PFSK-1 (cell line): Measurements from ENCODE around the gene LRMDA.

Source experiments
- FOXP2 ChIP-seq: optimal IDR thresholded peaks from 2 replicates; pipeline ENCODE3; 2011; ENCODE audit warnings: borderline replicate concordance, control low read depth, inconsistent platforms; ENCODE audit not compliant: insufficient read depth; ENCODE audit errors: extremely low read length, extremely low read depth
- POLR2AphosphoS5 ChIP-seq: IDR thresholded peaks from 2 replicates; pipeline ENCODE4 v1.6.1; 2012; ENCODE audit warnings: low read depth, mild to moderate bottlenecking, control low read depth, low read length, moderate library complexity
- REST ChIP-seq, 2 experiments: IDR thresholded peaks; 2 replicates each; pipeline versions ENCODE4 v1.6.1 to v1.8.0; 2011 to 2012; ENCODE audit warnings: low read depth in 2 of 2, low read length in 2 of 2, control low read depth in 1 of 2, inconsistent platforms in 1 of 2, mild to moderate bottlenecking in 1 of 2, moderate library complexity in 1 of 2; ENCODE audit not compliant: insufficient read depth in 1 of 2
- SIN3A ChIP-seq: IDR thresholded peaks from 2 replicates; pipeline ENCODE4 v1.6.1; 2012; ENCODE audit warnings: mild to moderate bottlenecking, low read length, moderate library complexity, borderline replicate concordance; ENCODE audit not compliant: insufficient read depth
- TAF1 ChIP-seq: IDR thresholded peaks from 2 replicates; pipeline ENCODE4 v1.6.1; 2012; ENCODE audit warnings: low read length, control low read depth, borderline replicate concordance; ENCODE audit not compliant: insufficient read depth

Gene LRMDA

DNA sequence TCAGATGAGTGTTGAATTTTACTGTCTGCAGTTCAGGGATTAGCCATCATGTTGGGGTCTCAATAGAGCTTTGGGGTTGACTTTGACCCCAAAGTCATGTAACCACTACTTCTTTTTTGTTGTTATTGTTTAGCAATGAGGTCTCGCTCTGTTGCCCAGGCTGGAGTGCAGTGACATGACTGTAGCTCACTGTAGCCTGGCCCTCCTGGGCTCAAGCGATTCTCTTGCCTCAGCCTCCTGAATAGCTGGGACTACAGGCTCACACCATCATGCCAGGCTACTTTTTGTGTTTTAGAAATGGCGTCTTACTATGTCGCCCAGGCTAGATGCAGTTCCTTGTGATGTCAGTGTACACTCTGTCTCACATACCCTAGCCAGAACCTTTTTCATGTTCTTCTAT is 598.4 kb downstream of the LRMDA start:
- TF ChIP-seq REST (IDR thresholded peaks at IDR 0.05; ENCODE audit: insufficient read depth in 1 of 2, low read depth in 2 of 2, low read length in 2 of 2), result no peak
- no peak for TF ChIP-seq FOXP2
- TF ChIP-seq SIN3A, result no peak
- TF ChIP-seq POLR2AphosphoS5, result no peak

DNA sequence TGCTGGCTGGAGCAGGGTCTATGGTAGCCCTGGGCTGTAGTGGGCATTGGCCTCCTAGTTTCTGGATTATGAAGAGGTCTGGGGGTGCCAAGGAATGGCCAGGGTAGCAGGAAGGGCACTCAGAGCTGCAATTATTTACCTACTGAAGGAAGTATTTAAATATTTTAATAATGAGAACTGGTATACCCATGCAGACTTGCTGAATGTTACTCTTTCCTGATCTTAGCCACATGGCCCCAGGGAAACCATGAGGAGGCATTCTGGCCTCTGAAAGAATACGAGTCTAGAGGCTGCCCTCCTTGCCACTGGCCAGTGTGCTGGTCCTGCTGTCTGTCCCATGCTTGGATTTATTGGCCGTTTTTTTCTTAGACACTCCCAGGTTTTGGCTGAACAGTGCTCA is 599.7 kb downstream of the LRMDA start:
- no peak for TF ChIP-seq POLR2AphosphoS5
- no peak for TF ChIP-seq SIN3A
- no peak for TF ChIP-seq FOXP2
- no peak for TF ChIP-seq TAF1

DNA sequence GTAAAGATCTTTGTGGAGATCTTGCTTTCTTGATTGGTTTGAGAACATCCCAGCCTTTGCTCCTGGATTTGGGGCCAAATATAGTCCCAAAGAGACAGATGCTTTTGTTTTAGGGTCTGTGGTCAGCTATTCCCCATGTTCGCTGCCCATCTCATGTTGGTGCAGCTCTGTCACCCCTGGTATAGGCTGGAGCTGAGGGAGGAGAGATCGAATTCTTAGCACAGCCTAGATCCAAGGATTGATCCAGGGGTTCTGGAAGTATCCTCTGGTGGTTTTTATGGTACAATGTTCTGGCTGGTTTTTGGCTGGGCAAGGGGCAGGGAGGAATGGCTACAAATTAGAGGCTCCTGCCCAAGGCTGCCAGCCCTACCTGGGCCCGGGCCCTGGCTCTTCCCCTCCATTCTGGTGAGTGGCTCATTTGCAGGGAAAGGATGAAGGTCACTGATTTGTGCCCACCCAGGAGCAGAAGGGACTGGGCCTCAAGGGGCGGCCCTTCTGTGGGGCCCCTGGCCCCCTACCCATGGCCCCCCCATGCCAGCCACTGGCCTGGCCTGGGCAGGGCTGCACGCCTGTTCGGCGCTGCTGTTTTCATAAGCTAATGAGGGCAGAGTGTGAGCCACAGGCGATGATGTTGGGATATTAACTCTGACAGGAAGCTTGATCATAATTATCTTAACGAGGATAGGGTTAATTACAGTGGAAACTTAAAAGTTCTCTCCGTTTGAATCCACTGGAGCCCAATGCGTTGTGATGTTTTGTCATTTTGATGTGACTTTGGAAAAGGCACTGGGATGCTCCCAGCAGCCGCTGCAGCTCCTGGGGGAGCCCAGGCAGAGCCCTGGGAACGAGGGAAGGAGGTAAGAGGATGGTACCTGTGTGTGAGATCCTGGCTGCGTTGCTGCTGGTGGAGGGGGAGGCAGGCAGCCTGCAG is 600.6 kb downstream of the LRMDA start:
- TF ChIP-seq FOXP2 (no peak), REST (IDR thresholded peaks at IDR 0.05; ENCODE audit: insufficient read depth in 1 of 2, low read depth in 2 of 2, low read length in 2 of 2) (no peak), SIN3A (no peak), POLR2AphosphoS5 (no peak), TAF1 (no peak)

- no peak for TF ChIP-seq FOXP2
Measured at GRCh38 chr10:76032700-76033039, 601.2 kb downstream of the LRMDA start.

DNA sequence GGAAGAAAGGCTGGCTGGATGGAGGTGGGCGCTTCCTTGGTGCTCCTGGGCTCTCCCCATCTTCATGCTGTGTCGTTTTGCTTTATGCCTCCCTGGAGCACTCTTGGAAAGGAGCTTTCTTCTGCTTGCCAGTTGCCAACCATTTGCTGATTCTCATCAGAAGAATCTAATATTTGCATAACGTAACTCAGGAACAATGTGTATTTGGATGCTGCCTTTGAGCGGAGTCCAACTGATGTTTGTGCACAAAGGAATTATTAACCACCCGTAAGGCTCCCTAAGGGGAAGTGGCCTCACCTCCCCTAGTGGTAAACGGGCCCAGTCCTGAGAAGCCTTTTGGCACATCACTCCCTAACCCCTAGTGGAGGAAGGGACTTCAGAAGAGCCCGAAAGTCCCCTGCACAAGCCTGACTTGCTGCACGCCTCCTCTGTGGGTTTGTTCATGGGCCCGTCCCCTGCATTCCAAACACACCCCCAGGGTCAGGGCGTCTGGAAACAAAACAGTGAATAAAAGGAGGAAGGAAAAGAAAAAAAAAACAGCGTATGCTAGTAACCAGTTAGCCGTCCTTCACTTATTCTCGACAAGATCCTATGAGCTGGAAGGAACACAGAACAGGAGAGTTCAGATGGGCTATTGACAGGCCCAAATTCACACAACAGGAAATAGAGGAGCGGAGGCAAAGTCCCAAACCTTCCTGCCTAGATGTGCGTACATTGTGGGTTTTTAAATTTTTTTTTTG is 602.2 kb downstream of the LRMDA start:
- TF ChIP-seq REST (IDR thresholded peaks at IDR 0.05; ENCODE audit: insufficient read depth in 1 of 2, low read depth in 2 of 2, low read length in 2 of 2), result no peak
- no peak for TF ChIP-seq POLR2AphosphoS5
- no peak for TF ChIP-seq TAF1
- TF ChIP-seq FOXP2, result no peak
- TF ChIP-seq SIN3A, result no peak
